ENCODE results near the gene PNLIPRP1. TPM values are rescaled to one million over a fixed set of nuclear protein-coding genes. Genes with fewer than 3 reads are reported as not detected.

Gene PNLIPRP1
- total RNA-seq, 1 donor from 2014 or later = not detected

- DNase-seq (ENCODE audit: low spot score) = no peak
These were observed 9.2 kb downstream of the PNLIPRP1 start for GRCh38 chr10:116599991-116600390.

DNA sequence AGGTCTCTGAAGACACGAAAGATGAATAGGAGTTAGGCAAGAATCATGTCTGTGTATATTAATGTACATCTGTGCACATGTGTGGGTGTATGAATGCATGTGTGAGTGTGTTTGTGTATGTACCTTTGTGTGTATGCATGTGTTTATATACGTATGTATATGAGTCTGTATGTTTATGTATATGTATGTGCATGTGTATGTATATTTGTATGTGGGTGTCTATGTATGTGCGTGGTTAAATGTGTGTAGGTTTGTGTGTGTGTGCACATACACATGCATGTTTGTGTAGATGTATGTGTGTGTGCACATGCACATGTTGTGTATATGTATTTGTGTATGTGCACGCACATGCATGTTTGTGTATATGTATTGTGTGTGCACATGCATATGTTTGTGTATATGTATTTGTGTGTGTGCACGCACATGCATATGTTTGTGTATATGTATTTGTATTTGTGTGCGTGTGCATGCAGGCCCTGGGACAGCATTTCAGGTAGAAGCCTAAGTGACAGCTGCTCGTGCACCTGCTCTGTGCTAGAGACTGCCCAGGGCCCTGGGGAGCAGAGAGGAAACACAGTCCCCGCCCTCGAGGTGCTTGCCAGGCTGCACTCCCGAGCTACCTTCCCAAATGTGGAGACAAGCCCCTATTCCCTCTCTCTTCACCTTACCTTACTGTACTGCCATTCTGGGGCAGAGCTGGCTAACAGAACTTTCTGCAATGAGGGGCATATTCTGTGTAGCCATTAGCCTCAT lies 12.1 kb downstream of the PNLIPRP1 start:
- peak; percentile 29 for DNase-seq (ENCODE audit: low spot score)

- DNase-seq (ENCODE audit: low spot score) = peak; percentile 15
These were observed 15.3 kb downstream of the PNLIPRP1 start for GRCh38 chr10:116606061-116606483.

GRCh38 chr10:116607336-116607735 lies 16.6 kb downstream of the PNLIPRP1 start:
- no peak for DNase-seq (ENCODE audit: low spot score)

DNA sequence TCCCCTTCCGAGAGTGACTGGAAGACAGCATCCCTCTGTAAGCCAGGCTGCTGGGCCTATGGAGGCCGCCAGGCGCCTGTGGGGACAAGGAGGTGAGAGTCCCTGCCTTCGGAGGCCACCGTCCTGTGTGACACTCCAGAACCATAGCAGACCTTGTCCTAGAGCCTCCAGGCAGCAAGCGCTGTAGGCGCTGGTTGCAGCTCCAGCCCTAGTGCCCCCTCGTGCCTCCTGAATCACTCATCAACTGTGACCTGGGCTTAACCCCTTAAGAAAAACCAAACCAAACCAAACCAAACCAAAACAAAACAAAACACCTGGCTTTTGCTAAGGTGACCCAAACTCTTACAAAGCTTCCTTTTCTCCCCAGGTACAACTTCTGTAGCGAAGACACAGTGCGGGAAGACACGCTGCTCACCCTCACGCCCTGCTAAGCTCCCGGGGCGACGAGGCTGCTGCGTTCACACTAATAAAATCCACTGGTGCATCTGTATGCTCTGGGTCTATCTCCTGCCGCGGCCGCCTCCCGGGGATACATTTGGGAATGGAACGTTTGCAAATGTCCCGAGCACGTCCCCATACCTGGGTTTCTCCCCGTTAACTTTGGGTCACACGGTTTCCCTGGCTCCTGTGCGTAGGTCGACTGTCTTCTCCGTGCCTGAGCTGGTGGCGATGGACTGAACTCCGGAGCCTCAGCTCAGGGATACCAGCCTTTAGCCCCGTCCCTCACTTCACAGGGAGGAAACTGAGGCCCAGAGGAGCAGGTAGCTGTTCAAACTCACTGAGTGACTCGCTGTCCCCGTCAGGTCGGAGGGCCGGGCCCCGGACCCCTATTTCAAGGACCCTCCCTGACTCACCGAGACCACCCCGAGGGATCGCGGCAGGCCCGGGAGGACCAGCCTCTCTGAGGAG lies 18.2 kb downstream of the PNLIPRP1 start:
- no peak for DNase-seq (ENCODE audit: low spot score)

GRCh38 chr10:116610443-116611152 lies 19.8 kb downstream of the PNLIPRP1 start:
- DNase-seq (ENCODE audit: low spot score) = no peak

- no peak for DNase-seq (ENCODE audit: low spot score)
These were observed 20.4 kb downstream of the PNLIPRP1 start for GRCh38 chr10:116611153-116611545.

DNA sequence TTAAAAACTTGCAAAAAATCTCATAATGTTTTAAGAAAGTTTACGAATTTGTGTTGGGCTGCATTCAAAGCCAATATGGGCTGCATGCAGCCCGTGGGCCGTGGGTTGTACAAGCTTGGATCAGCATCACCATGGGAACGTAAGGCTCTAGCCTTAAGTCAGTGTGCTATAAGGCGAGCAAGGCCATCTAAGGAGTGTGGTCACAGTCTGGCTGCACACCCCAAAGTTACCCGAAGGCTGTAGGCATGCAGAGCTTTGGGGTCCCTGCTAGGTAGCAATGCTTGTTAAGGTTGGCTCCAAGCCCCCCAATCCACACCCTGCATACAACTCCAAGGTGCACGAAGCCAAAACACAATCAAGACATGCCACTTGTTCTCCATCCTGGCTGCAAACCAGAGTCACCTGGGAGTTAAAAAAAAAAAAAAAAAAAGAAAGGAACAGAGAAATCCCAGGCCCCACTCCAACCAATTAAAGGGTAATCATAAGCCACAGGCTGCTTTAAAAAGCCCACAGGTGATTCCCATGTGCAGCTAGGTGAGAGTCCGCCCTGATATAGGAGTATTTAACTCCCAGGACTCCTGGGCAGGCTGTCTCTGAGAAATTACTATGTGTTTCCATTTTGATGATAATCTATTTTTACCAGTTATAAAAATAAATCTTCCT lies 21.5 kb downstream of the PNLIPRP1 start:
- no peak for DNase-seq (ENCODE audit: low spot score)

DNA sequence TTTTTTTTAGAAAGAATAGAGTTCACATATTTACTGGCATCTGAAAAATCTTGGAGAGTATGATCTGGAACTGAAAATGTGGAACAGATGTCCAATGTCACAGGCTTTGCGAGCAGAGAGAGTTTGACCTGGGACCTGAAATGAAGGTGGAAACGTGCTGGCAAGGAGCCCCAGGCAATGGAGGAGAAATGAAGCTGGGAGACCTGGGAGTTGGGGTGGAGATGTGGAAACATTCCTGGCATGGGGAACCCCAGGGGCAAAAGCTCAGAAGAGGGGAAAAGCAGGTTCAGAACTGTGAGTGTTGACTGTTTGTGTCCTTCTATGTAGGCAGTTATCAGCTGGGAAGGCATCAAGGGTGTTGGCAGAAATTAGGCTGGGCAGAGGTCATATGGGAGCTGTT lies 22.7 kb downstream of the PNLIPRP1 start:
- DNase-seq (ENCODE audit: low spot score) = no peak

DNA sequence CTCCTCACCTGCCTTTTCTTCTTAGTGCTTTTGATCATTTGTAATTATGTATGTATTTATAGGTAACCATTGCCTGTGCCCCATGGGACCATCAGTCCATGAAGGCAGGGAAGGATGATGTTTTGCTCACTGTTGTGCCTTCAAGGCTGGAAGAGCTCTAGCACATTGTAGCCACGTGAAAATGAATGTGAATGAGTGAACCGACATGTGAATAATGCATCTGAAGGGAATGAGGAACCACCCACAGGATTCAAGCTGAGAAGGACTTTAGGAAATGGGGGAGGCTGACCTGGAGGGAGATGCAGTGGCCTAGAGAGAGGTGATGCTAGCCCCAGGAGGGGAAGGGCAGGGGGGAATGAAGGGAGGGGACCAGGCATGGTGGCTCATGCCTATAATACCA lies 24.0 kb downstream of the PNLIPRP1 start:
- no peak for DNase-seq (ENCODE audit: low spot score)

DNA sequence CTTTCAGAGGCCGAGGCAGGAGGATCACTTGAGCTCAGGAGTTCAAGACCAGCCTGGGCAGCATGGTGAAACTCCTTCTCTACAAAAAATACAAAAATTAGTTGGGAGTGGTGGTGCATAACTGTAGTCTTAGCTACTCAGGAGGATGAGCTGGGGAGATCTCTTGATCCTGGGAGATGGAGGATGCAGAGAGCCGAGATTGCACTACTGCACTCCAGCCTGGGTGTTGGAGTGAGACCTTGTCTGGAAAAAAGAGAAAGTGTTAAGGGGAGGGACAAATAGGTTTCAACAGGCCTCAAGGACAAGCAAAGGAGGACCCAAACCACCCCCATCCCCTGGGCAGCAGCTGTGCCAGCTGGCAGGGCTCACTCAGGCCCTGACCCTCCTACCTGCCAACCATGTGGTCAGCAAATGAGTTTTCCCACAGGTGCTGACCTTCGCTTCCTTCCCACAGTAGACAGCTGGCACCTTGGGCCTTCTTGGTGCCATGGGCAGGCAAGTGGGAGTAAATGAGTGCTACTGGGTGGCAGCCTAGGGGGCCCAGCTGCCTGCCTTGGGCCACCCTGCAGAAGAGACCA lies 24.5 kb downstream of the PNLIPRP1 start:
- peak; percentile 15 for DNase-seq (ENCODE audit: low spot score)

DNA sequence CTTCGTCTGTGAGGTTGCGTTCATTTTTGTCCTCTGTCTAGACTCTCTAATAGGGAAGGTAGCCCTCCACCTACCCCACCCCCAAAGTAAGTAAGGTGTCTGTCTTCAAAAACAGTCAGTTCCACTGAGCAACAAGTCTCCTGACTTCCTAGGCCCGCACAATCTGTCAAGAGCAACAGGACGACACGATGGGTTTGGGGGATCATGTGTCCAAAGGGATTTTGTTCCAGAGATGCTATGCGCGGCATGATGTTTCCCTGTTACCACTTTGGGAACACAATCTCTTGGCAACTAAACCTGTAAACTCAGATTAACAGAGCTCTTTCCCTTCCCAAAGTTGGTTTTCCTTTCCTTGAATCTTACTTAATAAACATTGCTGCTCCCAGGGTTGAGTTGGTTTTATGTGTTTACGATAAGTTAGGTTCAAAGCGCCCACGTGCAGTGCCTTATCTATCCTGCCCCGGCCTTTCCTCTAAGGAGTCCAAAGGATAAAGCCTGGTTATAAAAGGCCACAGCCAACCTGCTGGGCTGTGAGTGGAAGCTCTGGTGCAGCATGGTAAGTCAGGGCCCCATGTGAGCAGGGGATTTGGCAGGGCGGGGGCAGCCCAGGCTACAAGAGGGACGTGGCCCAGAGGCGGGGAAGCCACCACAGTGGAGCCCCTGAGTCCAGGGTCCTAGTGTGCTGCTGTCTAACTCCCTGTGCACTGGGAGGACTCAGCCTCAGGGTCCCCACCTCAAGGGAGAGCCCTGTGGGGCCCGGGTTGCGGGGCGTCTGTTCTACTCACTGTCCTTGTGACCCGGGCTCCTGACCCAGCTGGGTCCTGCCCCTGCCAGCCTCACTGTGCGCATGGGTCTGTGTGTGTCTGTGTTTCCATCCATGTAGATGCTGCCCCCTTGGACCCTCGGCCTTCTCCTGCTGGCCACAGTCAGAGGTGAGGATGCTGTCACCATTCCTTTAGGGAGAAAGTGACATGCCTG lies 30.0 kb downstream of the PNLIPRP1 start, which contains the start of gene PNLIPRP2:
TSS of gene PNLIPRP2 (plus strand) at position 531 of the 978 bp plus-strand sequence.
- DNase-seq (ENCODE audit: low spot score) = peak; percentile 40

DNA sequence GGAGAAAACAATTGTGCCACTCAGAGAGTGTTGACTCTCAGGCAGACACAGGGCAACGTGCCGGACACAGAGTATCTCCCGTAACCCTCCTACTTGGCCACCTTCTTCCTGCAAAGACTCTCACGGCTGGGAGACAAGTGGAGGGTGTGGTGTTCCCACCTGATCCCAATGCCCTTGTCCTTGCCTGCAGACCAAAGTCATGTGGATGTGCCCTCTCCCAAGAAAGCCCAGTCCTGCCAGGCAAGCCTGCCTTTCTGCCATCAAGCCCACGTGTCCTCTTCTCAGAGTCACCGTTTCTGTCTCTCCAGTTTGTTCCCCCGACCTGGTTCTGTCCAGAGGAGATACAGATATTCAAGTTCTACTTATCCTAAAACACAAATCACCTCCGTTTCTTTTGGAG lies 30.7 kb downstream of the PNLIPRP1 start:
- peak; percentile 29 for DNase-seq (ENCODE audit: low spot score)

DNA sequence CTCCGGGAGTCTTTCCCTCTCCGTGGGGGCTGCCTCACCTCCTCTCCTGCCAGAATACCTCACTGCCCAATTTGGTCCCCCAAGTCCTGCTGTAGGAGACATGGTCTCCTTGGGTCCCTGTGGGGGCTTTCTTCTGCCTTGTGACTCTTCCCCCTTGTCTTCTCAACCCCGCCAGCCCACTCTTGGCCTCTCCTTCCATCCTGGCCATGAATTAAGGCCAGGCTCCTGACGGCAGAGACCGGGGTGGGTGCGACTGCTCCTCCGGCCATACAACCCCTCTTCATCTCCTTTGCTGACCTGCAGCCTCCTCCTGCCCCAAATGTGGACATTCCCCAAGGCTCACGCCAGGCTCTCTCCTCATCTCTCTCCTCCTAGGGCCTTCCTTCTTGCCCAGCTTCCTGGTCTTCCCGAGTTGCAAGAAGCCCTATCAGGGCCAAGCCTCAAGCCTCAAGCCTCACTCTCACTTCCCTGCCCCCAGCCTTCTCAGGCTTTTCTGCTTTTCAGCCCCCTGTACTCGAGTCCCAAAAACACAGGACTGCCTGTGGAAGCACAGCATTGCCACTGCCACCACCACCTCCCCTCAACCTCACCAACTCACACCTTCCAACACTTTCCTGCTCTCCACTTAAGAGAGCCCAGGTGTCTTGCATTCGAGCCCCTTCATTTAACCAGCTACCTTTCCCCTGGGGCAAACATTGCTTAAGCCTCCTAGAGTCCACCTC lies 31.3 kb downstream of the PNLIPRP1 start:
- peak; percentile 34 for DNase-seq (ENCODE audit: low spot score)

DNA sequence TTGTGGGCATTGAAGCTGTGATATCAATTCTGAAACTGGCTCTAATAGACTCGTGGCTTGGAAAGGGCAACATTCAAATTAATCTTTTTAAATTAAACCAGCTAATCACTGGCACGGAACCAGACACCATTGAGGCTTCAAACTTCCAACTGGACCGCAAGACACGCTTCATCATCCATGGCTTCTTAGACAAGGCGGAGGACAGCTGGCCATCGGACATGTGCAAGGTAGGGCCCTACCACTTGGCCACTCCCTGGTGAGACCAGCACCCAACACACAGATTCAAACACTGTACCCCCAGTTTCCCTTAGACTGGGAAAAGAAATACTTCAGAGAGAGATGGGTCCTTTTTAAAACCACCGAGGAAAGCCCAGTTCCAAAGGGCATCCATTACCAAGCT lies 35.1 kb downstream of the PNLIPRP1 start:
- peak; percentile 20 for DNase-seq (ENCODE audit: low spot score)

GRCh38 chr10:116626815-116627214 lies 36.1 kb downstream of the PNLIPRP1 start:
- no peak for DNase-seq (ENCODE audit: low spot score)

DNA sequence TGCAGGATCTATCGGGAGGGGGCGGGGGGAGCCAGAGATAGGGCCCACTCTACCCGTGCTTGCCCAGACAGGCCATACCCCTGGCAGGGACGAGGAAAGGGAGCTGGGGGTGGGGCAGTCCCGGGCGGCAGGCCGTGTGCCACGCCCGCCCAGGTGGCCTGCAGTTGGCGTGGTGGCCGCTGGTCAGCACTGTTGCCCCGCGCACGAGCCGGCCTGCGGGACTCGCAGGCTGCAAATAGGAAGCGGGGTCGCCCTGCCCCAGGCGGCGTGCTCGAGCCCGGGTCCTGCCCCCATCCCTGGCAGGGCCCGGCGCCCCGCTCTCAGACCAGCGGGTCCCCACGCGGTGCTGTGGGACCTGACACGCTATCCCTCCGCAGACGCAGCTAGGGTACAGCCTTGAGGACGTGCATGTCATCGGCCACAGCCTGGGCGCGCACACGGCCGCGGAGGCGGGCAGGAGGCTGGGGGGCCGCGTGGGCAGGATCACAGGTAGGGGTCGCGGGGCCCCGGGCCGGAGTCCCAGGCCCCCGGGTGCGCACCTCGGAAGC lies 36.7 kb downstream of the PNLIPRP1 start:
- peak; percentile 54 for DNase-seq (ENCODE audit: low spot score)

- no peak for DNase-seq (ENCODE audit: low spot score)
These were observed 38.6 kb downstream of the PNLIPRP1 start for GRCh38 chr10:116629340-116629739.

- no peak for DNase-seq (ENCODE audit: low spot score)
These were observed 39.3 kb downstream of the PNLIPRP1 start for GRCh38 chr10:116630020-116630419.
